ENCODE measurements around the gene KIF5B. TPM values are rescaled to one million over a fixed set of nuclear protein-coding genes. Genes with fewer than 3 reads are reported as not detected.

Gene KIF5B
- polyA plus RNA-seq, 2 donors, result 24.5 to 30.3 TPM

- 57 to 66% methylated on average over 3 of the region's 3 CpGs for WGBS, 2 donors
Measured at GRCh38 chr10:31959461-31960173, 96.6 kb downstream of the KIF5B start.

More at GRCh38 chr10:31959461-31960173, 96.6 kb downstream of the KIF5B start:
- Histone ChIP-seq H3K4me3 (ENCODE audit: low read depth in 1 of 2, low read length in 2 of 2) (no peak overlapping the region), H3K9me3 (ENCODE audit: control insufficient read depth in 2 of 2, insufficient read depth in 1 of 2, low read depth in 1 of 2, low read length in 1 of 2) (no peaks in the 10 kb centered on the region), H3K27ac (ENCODE audit: low read depth in 2 of 2, low read length in 1 of 2) (no peak overlapping the region), H3K4me1 (ENCODE audit: control insufficient read depth in 2 of 2, insufficient read depth in 2 of 2, low read length in 1 of 2) (peaks cover 0 to 3% of the 10 kb centered on the region in 2 donors), H3K27me3 (ENCODE audit: control insufficient read depth in 1 of 2, insufficient read depth in 2 of 2, low read length in 2 of 2) (no peaks in the 10 kb centered on the region), H3K36me3 (ENCODE audit: control insufficient read depth in 2 of 2, insufficient read depth in 2 of 2, low read length in 1 of 2) (no peaks in the 10 kb centered on the region)

Other genes starting within 250 kb of the KIF5B start
- 10 to 100 TPM in 1 of 2 donors, 1 to 10 TPM in 1; 6.9 to 19.8 TPM for gene ARHGAP12, start 127.6 kb downstream of the KIF5B start, polyA plus RNA-seq